Measurements from ENCODE around the gene TTC39A. TPM values are rescaled to one million over a fixed set of nuclear protein-coding genes. Genes with fewer than 3 reads are reported as not detected.

TTC39A gene
- total and polyA plus RNA-seq, 2 donors (not counting 1 experiment from before 2014, with no cell fraction given) = 0.28 to 1.5 TPM

- no peaks in the 10 kb centered on the region for H3K9me3 ChIP-seq (ENCODE audit: control insufficient read depth, insufficient read depth, low read depth, low read length)
- peaks cover 37% of the 10 kb centered on the region for H3K27me3 ChIP-seq (ENCODE audit: control insufficient read depth, insufficient read depth, low read length)
- no peak for DNase-seq (ENCODE audit: low read depth in 2 of 2)
- H2AFZ ChIP-seq (ENCODE audit: low read length) = no peak overlapping the region
- H3K9ac ChIP-seq (ENCODE audit: insufficient read depth, low read length) = no peak overlapping the region
- no peak overlapping the region for H3K4me3 ChIP-seq (replicated peaks in 1 of 4; ENCODE audit: control extremely low read depth in 1 of 4, insufficient read depth in 1 of 4, low read depth in 3 of 4, low read length in 4 of 4)
- H3K27ac ChIP-seq (ENCODE audit: insufficient read depth, low read length) = no peak overlapping the region
- no peaks in the 10 kb centered on the region for H3K36me3 ChIP-seq (ENCODE audit: control insufficient read depth, insufficient read depth, low read length)
- H3K4me1 ChIP-seq (ENCODE audit: control insufficient read depth, extremely low read depth, insufficient read depth, low read length) = no peaks in the 10 kb centered on the region
- TF ChIP-seq CTCF (conservative IDR thresholded peaks at IDR 0.05 in 1 of 2, IDR thresholded peaks at IDR 0.05 in 1 of 2; ENCODE audit: low read depth in 1 of 2, low read length in 2 of 2) (no peak), EZH2 (IDR thresholded peaks at IDR 0.05; ENCODE audit: low read length, missing control alignments) (no peak)
- no peak overlapping the region for H3K4me2 ChIP-seq (ENCODE audit: extremely low read depth, insufficient read depth, low read length)
- no peaks in the 10 kb centered on the region for H3K79me2 ChIP-seq (ENCODE audit: control insufficient read depth, insufficient read depth, low read length)
- H4K20me1 ChIP-seq (ENCODE audit: control insufficient read depth, extremely low read depth, insufficient read depth, low read length) = no peaks in the 10 kb centered on the region
Measured at GRCh38 chr1:51347398-51348146, 17.2 kb upstream of the TTC39A start.

DNA sequence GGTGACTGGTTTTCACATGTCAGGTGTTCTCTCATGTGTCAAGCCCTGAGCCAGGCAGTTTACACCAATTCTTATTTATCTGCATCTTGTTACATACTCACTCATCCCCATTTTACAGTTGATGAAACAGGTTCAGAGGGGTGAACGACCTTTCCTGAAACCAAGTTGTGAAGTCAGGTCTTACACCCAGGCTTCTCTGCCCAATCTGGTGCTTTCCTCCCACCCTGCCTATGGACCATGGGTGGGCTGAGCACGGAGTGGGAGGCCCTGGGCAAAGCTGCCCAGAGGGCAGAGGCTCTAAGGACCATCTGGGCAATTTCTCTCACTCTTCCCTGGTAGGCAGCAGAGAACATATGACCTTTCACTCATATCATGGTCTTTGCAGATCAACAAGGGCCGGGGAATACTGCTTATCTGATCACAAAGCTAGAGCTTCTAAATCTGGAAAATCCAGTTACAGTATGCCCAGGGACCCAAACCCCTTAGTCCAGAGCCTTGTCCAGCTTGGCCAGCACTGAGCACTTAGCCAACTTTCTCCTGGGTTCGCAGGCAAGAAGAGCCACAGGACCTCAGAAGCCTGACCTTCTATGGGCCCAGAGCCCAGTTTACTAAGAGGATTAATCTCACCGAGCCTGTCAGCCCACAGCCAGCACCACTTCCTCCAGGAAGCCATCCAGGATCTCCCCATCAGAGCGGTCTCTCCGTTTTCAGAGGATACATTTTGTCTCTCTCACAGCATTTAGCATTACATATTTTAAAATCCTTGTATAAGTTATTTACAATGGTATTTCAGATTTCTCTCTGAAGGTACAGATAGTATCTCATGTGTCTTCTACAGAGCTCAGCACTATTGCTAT lies 16.0 kb upstream of the TTC39A start:
- no peak overlapping the region for H3K4me3 ChIP-seq (replicated peaks in 1 of 4; ENCODE audit: control extremely low read depth in 1 of 4, insufficient read depth in 1 of 4, low read depth in 3 of 4, low read length in 4 of 4)
- no peaks in the 10 kb centered on the region for H3K36me3 ChIP-seq (ENCODE audit: control insufficient read depth, insufficient read depth, low read length)
- H3K4me2 ChIP-seq (ENCODE audit: extremely low read depth, insufficient read depth, low read length) = no peak overlapping the region
- H3K9me3 ChIP-seq (ENCODE audit: control insufficient read depth, insufficient read depth, low read depth, low read length) = no peaks in the 10 kb centered on the region
- no peaks in the 10 kb centered on the region for H3K4me1 ChIP-seq (ENCODE audit: control insufficient read depth, extremely low read depth, insufficient read depth, low read length)
- no peak for DNase-seq (ENCODE audit: low read depth in 2 of 2)
- no peak overlapping the region for H3K9ac ChIP-seq (ENCODE audit: insufficient read depth, low read length)
- no peaks in the 10 kb centered on the region for H4K20me1 ChIP-seq (ENCODE audit: control insufficient read depth, extremely low read depth, insufficient read depth, low read length)
- TF ChIP-seq EZH2 (IDR thresholded peaks at IDR 0.05; ENCODE audit: low read length, missing control alignments) (peak; percentile 60), CTCF (conservative IDR thresholded peaks at IDR 0.05 in 1 of 2, IDR thresholded peaks at IDR 0.05 in 1 of 2; ENCODE audit: low read depth in 1 of 2, low read length in 2 of 2) (no peak)
- no peak overlapping the region for H2AFZ ChIP-seq (ENCODE audit: low read length)
- peaks cover 39% of the 10 kb centered on the region for H3K27me3 ChIP-seq (ENCODE audit: control insufficient read depth, insufficient read depth, low read length)
- H3K79me2 ChIP-seq (ENCODE audit: control insufficient read depth, insufficient read depth, low read length) = no peaks in the 10 kb centered on the region
- no peak overlapping the region for H3K27ac ChIP-seq (ENCODE audit: insufficient read depth, low read length)

DNA sequence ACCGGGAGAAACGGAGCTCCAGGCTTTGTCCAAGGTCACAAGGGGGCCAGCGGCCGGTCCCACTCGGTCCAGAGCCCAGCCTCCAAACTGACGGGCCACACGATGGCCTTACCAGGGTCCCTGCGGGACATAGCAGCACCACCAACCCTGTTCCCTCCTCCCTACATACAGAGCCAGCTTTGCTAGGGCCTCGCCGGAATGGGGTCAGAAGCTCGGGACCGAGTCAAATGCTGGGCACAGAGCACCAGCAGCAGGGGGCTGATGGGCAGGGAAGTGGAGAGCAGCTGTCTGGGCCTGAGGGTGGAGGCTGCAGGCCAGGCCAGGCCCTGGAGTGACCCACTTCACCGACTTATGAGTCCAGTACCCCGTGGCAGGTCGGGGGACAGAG lies 14.9 kb upstream of the TTC39A start:
- no peak overlapping the region for H3K4me3 ChIP-seq (replicated peaks in 1 of 4; ENCODE audit: control extremely low read depth in 1 of 4, insufficient read depth in 1 of 4, low read depth in 3 of 4, low read length in 4 of 4)
- no peaks in the 10 kb centered on the region for H3K9me3 ChIP-seq (ENCODE audit: control insufficient read depth, insufficient read depth, low read depth, low read length)
- DNase-seq (ENCODE audit: low read depth in 2 of 2) = no peak
- no peaks in the 10 kb centered on the region for H3K4me1 ChIP-seq (ENCODE audit: control insufficient read depth, extremely low read depth, insufficient read depth, low read length)
- H3K36me3 ChIP-seq (ENCODE audit: control insufficient read depth, insufficient read depth, low read length) = no peaks in the 10 kb centered on the region
- H3K27ac ChIP-seq (ENCODE audit: insufficient read depth, low read length) = no peak overlapping the region
- TF ChIP-seq CTCF (conservative IDR thresholded peaks at IDR 0.05 in 1 of 2, IDR thresholded peaks at IDR 0.05 in 1 of 2; ENCODE audit: low read depth in 1 of 2, low read length in 2 of 2) (no peak), EZH2 (IDR thresholded peaks at IDR 0.05; ENCODE audit: low read length, missing control alignments) (no peak)
- H2AFZ ChIP-seq (ENCODE audit: low read length) = no peak overlapping the region
- no peaks in the 10 kb centered on the region for H3K79me2 ChIP-seq (ENCODE audit: control insufficient read depth, insufficient read depth, low read length)
- H3K9ac ChIP-seq (ENCODE audit: insufficient read depth, low read length) = no peak overlapping the region
- H3K4me2 ChIP-seq (ENCODE audit: extremely low read depth, insufficient read depth, low read length) = no peak overlapping the region
- H4K20me1 ChIP-seq (ENCODE audit: control insufficient read depth, extremely low read depth, insufficient read depth, low read length) = no peaks in the 10 kb centered on the region
- peaks cover 39% of the 10 kb centered on the region for H3K27me3 ChIP-seq (ENCODE audit: control insufficient read depth, insufficient read depth, low read length)
